BLaER1 treated with 17β-estradiol and CSF1 and Interleukin-3, amounts not matched to agents 10 nM and 100 nM (cell line): ENCODE measurements around the gene HNF1A.

ENCODE experiments used
- H3K27ac ChIP-seq, 11 experiments: shearing (Covaris generic); formaldehyde crosslinking; 2 replicates each; pipeline ENCODE4 v1.8.1; 2022
- H3K27me3 ChIP-seq, 11 experiments: shearing (Covaris generic); formaldehyde crosslinking; 2 replicates each; pipeline ENCODE4 v1.8.1; 2022
- H3K36me3 ChIP-seq, 11 experiments: shearing (Covaris generic); formaldehyde crosslinking; 2 replicates each; pipeline ENCODE4 v1.8.1; 2022
- H3K4me1 ChIP-seq, 10 experiments: shearing (Covaris generic); formaldehyde crosslinking; 2 replicates each; pipeline ENCODE4 v1.8.1; 2022
- H3K4me2 ChIP-seq, 11 experiments: shearing (Covaris generic); formaldehyde crosslinking; 2 replicates each; pipeline ENCODE4 v1.8.1; 2022
- H3K4me3 ChIP-seq, 10 experiments: shearing (Covaris generic); formaldehyde crosslinking; 2 replicates each; pipeline ENCODE4 v1.8.1; 2022
- H3K9ac ChIP-seq, 11 experiments: shearing (Covaris generic); formaldehyde crosslinking; 2 replicates each; pipeline ENCODE4 v1.8.1; 2022
- H3K9me3 ChIP-seq, 11 experiments: shearing (Covaris generic); formaldehyde crosslinking; replicated peaks in 1 of 11; 2 replicates each; pipeline ENCODE4 v1.8.1; 2022
- H4K20me1 ChIP-seq, 11 experiments: shearing (Covaris generic); formaldehyde crosslinking; 2 replicates each; pipeline ENCODE4 v1.8.1; 2022
- Cebpa-rat ChIP-seq, 11 experiments: shearing (Covaris generic); IDR thresholded peaks; 2 replicates each; pipeline ENCODE4 v1.8.1; 2022

HNF1A gene

GRCh38 chr12:121000530-121000929 lies 22.2 kb downstream of the HNF1A start:
- no peaks in the 10 kb centered on the region for H3K9me3 ChIP-seq
- H4K20me1 ChIP-seq, result peaks cover 0 to 19% (median 0%) of the 10 kb centered on the region in 11 experiments; a peak in 3 of 22 replicates
- peak overlapping the region in 2 of 11 experiments; percentile 34 to 37; a peak in 2 of 22 replicates for H3K4me2 ChIP-seq
- H3K36me3 ChIP-seq, result peaks cover 35 to 50% (median 44%) of the 10 kb centered on the region in 11 experiments
- no peaks in the 10 kb centered on the region for H3K27me3 ChIP-seq
- H3K27ac ChIP-seq, result no peak overlapping the region
- H3K9ac ChIP-seq, result no peak overlapping the region; a peak in 1 of 22 replicates
- TF ChIP-seq Cebpa-rat (IDR thresholded peaks at IDR 0.05), result no peak
- H3K4me1 ChIP-seq, result peaks cover 0 to 32% (median 21%) of the 10 kb centered on the region in 10 experiments; a peak in 10 of 20 replicates
- H3K4me3 ChIP-seq, result no peak overlapping the region

GRCh38 chr12:121001060-121001459 lies 22.7 kb downstream of the HNF1A start:
- Histone ChIP-seq H3K9me3 (no peaks in the 10 kb centered on the region), H3K4me1 (peaks cover 0 to 35% (median 21%) of the 10 kb centered on the region in 10 experiments; a peak in 10 of 20 replicates), H4K20me1 (peaks cover 0 to 19% (median 0%) of the 10 kb centered on the region in 11 experiments; a peak in 3 of 22 replicates), H3K9ac (peak overlapping the region in 3 of 11 experiments; percentile 15 to 33 (median 27); a peak in 2 of 22 replicates), H3K27ac (no peak overlapping the region), H3K4me3 (no peak overlapping the region), H3K36me3 (peaks cover 38 to 55% (median 49%) of the 10 kb centered on the region in 11 experiments), H3K27me3 (no peaks in the 10 kb centered on the region), H3K4me2 (peak overlapping the region in 5 of 11 experiments; percentile 18 to 37 (median 34); a peak in 9 of 22 replicates)
- TF ChIP-seq Cebpa-rat (IDR thresholded peaks at IDR 0.05), result no peak

GRCh38 chr12:121001841-121002483 lies 23.6 kb downstream of the HNF1A start:
- Histone ChIP-seq H3K9ac (peak overlapping the region in 2 of 11 experiments; percentile 13 to 37; a peak in 1 of 22 replicates), H3K4me3 (no peak overlapping the region), H3K4me1 (peaks cover 0 to 39% (median 21%) of the 10 kb centered on the region in 10 experiments; a peak in 10 of 20 replicates), H4K20me1 (peaks cover 0 to 19% (median 0%) of the 10 kb centered on the region in 11 experiments; a peak in 3 of 22 replicates), H3K36me3 (peaks cover 42 to 64% (median 57%) of the 10 kb centered on the region in 11 experiments), H3K27me3 (no peaks in the 10 kb centered on the region), H3K4me2 (no peak overlapping the region; a peak in 1 of 22 replicates), H3K27ac (peak overlapping the region in 1 of 11 experiments; percentile 18; a peak in 1 of 22 replicates), H3K9me3 (no peaks in the 10 kb centered on the region)
- TF ChIP-seq Cebpa-rat (IDR thresholded peaks at IDR 0.05), result no peak

- Histone ChIP-seq H3K9ac (no peak overlapping the region), H3K36me3 (peaks cover 53 to 81% (median 70%) of the 10 kb centered on the region in 11 experiments), H3K4me1 (peaks cover 0 to 41% (median 25%) of the 10 kb centered on the region in 10 experiments; a peak in 14 of 20 replicates), H4K20me1 (peaks cover 0 to 19% (median 0%) of the 10 kb centered on the region in 11 experiments; a peak in 2 of 22 replicates), H3K4me2 (no peak overlapping the region), H3K4me3 (no peak overlapping the region), H3K27ac (no peak overlapping the region), H3K9me3 (no peaks in the 10 kb centered on the region), H3K27me3 (no peaks in the 10 kb centered on the region)
- no peak for TF ChIP-seq Cebpa-rat (IDR thresholded peaks at IDR 0.05)
These were observed 25.3 kb downstream of the HNF1A start for GRCh38 chr12:121003650-121004049.

GRCh38 chr12:121004253-121004815 lies 26.0 kb downstream of the HNF1A start:
- Histone ChIP-seq H3K36me3 (peaks cover 60 to 88% (median 77%) of the 10 kb centered on the region in 11 experiments), H3K4me1 (peaks cover 0 to 37% (median 22%) of the 10 kb centered on the region in 10 experiments; a peak in 14 of 20 replicates), H3K27me3 (no peaks in the 10 kb centered on the region), H3K27ac (no peak overlapping the region), H3K4me2 (no peak overlapping the region), H3K9ac (no peak overlapping the region), H3K9me3 (no peaks in the 10 kb centered on the region), H4K20me1 (peaks cover 0 to 19% (median 0%) of the 10 kb centered on the region in 11 experiments; a peak in 1 of 22 replicates), H3K4me3 (no peak overlapping the region)
- TF ChIP-seq Cebpa-rat (IDR thresholded peaks at IDR 0.05), result no peak

GRCh38 chr12:121005346-121005815 lies 27.0 kb downstream of the HNF1A start:
- no peak for TF ChIP-seq Cebpa-rat (IDR thresholded peaks at IDR 0.05)
- H3K4me2 ChIP-seq, result no peak overlapping the region
- H3K4me1 ChIP-seq, result peaks cover 0 to 37% (median 22%) of the 10 kb centered on the region in 10 experiments; a peak in 14 of 20 replicates
- no peaks in the 10 kb centered on the region for H3K9me3 ChIP-seq
- H3K36me3 ChIP-seq, result peaks cover 70 to 98% (median 87%) of the 10 kb centered on the region in 11 experiments
- no peak overlapping the region for H3K9ac ChIP-seq
- H4K20me1 ChIP-seq, result peaks cover 0 to 19% (median 0%) of the 10 kb centered on the region in 11 experiments; a peak in 1 of 22 replicates
- no peak overlapping the region for H3K4me3 ChIP-seq
- H3K27me3 ChIP-seq, result no peaks in the 10 kb centered on the region
- H3K27ac ChIP-seq, result no peak overlapping the region

- no peak for TF ChIP-seq Cebpa-rat (IDR thresholded peaks at IDR 0.05)
- H3K9me3 ChIP-seq, result no peaks in the 10 kb centered on the region
- H3K4me1 ChIP-seq, result peaks cover 0 to 26% (median 14%) of the 10 kb centered on the region in 10 experiments; a peak in 14 of 20 replicates
- peaks cover 0 to 9% (median 0%) of the 10 kb centered on the region in 11 experiments; a peak in 2 of 22 replicates for H4K20me1 ChIP-seq
- H3K27me3 ChIP-seq, result no peaks in the 10 kb centered on the region
- H3K9ac ChIP-seq, result no peak overlapping the region
- peaks cover 75 to 98% (median 84%) of the 10 kb centered on the region in 11 experiments for H3K36me3 ChIP-seq
- peak overlapping the region in 5 of 11 experiments; percentile 50 to 68 (median 59); a peak in 2 of 22 replicates for H3K4me2 ChIP-seq
- H3K4me3 ChIP-seq, result no peak overlapping the region
- no peak overlapping the region for H3K27ac ChIP-seq
These were observed 30.2 kb downstream of the HNF1A start for GRCh38 chr12:121008347-121009098.

GRCh38 chr12:121009741-121010140 lies 31.4 kb downstream of the HNF1A start:
- no peak overlapping the region for H3K9ac ChIP-seq
- H3K27me3 ChIP-seq, result no peaks in the 10 kb centered on the region
- peaks cover 0 to 9% (median 0%) of the 10 kb centered on the region in 11 experiments; a peak in 2 of 22 replicates for H4K20me1 ChIP-seq
- no peak for TF ChIP-seq Cebpa-rat (IDR thresholded peaks at IDR 0.05)
- no peak overlapping the region for H3K4me2 ChIP-seq
- H3K4me1 ChIP-seq, result peaks cover under 1 to 29% (median 15%) of the 10 kb centered on the region in 10 experiments; a peak in 18 of 20 replicates
- H3K4me3 ChIP-seq, result no peak overlapping the region
- H3K36me3 ChIP-seq, result peaks cover 63 to 92% (median 75%) of the 10 kb centered on the region in 11 experiments
- H3K9me3 ChIP-seq, result no peaks in the 10 kb centered on the region
- no peak overlapping the region for H3K27ac ChIP-seq
